Measurements from ENCODE around the gene SCAMP4.

SCAMP4 gene

GRCh38 chr19:1914826-1915341 lies 9.7 kb downstream of the SCAMP4 start:
- Histone ChIP-seq H3K36me3 (replicated peaks) (peaks cover 40% of the 10 kb centered on the region), H3K27me3 (replicated peaks) (no peaks in the 10 kb centered on the region), H3K27ac (no peak overlapping the region), H3K4me3 (ENCODE audit: low read depth, low read length) (no peak overlapping the region)
- in situ Hi-C loops (cut with HindIII; ENCODE audit: low pct_ligation_motif_present, low sequenced_read_pairs), result no loop called here
- no peak for DNase-seq
- no peak for TF ChIP-seq CTCF (IDR thresholded peaks at IDR 0.05; ENCODE audit: low read depth, low read length, missing control alignments)

DNA sequence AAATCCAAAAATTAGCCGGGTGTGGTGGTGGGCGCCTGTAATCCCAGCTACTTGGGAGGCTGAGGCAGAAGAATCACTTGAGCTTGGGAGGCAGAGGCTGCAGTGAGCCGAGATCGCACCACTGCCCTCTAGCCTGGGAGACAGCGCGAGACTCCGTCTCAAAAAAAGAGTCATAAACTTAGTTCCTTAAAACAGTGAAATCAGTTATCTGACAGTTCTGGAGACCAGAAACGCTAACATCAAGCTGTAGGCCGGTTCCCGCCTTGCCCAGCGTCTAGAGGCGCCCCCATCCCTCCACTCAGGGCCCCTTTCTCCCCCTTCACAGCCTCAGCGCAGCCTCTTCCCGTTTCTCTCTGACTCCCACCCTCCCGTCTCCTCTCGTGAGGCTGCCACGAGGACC lies 11.9 kb downstream of the SCAMP4 start:
- in situ Hi-C loops (cut with HindIII; ENCODE audit: low pct_ligation_motif_present, low sequenced_read_pairs), result no loop called here
- H3K36me3 ChIP-seq (replicated peaks), result peaks cover 50% of the 10 kb centered on the region

DNA sequence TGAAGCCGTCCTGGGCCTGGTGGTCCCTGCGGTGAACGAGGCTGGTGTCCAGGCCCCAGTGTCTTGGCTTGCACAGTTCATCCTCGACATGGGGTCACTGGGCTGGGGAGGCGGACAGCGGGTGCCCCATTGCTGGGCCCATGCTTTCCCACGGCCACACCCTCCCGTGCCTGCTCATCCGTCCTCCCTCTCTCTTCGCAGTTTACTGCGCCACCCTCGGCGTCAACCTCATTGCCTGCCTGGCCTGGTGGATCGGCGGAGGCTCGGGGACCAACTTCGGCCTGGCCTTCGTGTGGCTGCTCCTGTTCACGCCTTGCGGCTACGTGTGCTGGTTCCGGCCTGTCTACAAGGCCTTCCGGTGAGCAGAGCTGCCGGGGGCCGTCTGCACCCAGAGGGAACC lies 12.7 kb downstream of the SCAMP4 start:
- Histone ChIP-seq H3K27ac (no peak overlapping the region), H3K4me3 (ENCODE audit: low read depth, low read length) (no peak overlapping the region), H3K36me3 (replicated peaks) (peaks cover 48% of the 10 kb centered on the region), H3K27me3 (replicated peaks) (no peaks in the 10 kb centered on the region)
- no peak for DNase-seq
- TF ChIP-seq CTCF (IDR thresholded peaks at IDR 0.05; ENCODE audit: low read depth, low read length, missing control alignments), result no peak
- in situ Hi-C loops (cut with HindIII; ENCODE audit: low pct_ligation_motif_present, low sequenced_read_pairs), result no loop called here

More for the DNA sequence above, 11.9 kb downstream of the SCAMP4 start:
- TF ChIP-seq CTCF (IDR thresholded peaks at IDR 0.05; ENCODE audit: low read depth, low read length, missing control alignments), result no peak
- Histone ChIP-seq H3K4me3 (ENCODE audit: low read depth, low read length) (no peak overlapping the region), H3K27me3 (replicated peaks) (no peaks in the 10 kb centered on the region), H3K27ac (no peak overlapping the region)
- no peak for DNase-seq

- DNase-seq, result no peak
- no peak overlapping the region for H3K27ac ChIP-seq
- H3K36me3 ChIP-seq (replicated peaks), result peaks cover 45% of the 10 kb centered on the region
- H3K4me3 ChIP-seq (ENCODE audit: low read depth, low read length), result no peak overlapping the region
- in situ Hi-C loops (cut with HindIII; ENCODE audit: low pct_ligation_motif_present, low sequenced_read_pairs), result no loop called here
- H3K27me3 ChIP-seq (replicated peaks), result no peaks in the 10 kb centered on the region
- no peak for TF ChIP-seq CTCF (IDR thresholded peaks at IDR 0.05; ENCODE audit: low read depth, low read length, missing control alignments)
These were observed 13.8 kb downstream of the SCAMP4 start for GRCh38 chr19:1918975-1919374.

GRCh38 chr19:1920644-1921043 lies 15.4 kb downstream of the SCAMP4 start:
- no peak overlapping the region for H3K4me3 ChIP-seq (ENCODE audit: low read depth, low read length)
- in situ Hi-C loops (cut with HindIII; ENCODE audit: low pct_ligation_motif_present, low sequenced_read_pairs), result no loop called here
- no peaks in the 10 kb centered on the region for H3K27me3 ChIP-seq (replicated peaks)
- peaks cover 56% of the 10 kb centered on the region for H3K36me3 ChIP-seq (replicated peaks)
- no peak for TF ChIP-seq CTCF (IDR thresholded peaks at IDR 0.05; ENCODE audit: low read depth, low read length, missing control alignments)
- no peak overlapping the region for H3K27ac ChIP-seq
- DNase-seq, result no peak

GRCh38 chr19:1921326-1921725 lies 16.1 kb downstream of the SCAMP4 start:
- Histone ChIP-seq H3K36me3 (replicated peaks) (peaks cover 56% of the 10 kb centered on the region), H3K4me3 (ENCODE audit: low read depth, low read length) (no peak overlapping the region), H3K27ac (no peak overlapping the region), H3K27me3 (replicated peaks) (no peaks in the 10 kb centered on the region)
- in situ Hi-C loops (cut with HindIII; ENCODE audit: low pct_ligation_motif_present, low sequenced_read_pairs), result no loop called here
- no peak for DNase-seq
- TF ChIP-seq CTCF (IDR thresholded peaks at IDR 0.05; ENCODE audit: low read depth, low read length, missing control alignments), result no peak

All from brain microvascular endothelial cell (primary cell).